ACC112 (cell line): Measurements from ENCODE around the gene UFC1.

ENCODE experiments used
- H2AFZ ChIP-seq: fragments of 200-600 bp; sonication (generic); one replicate; pipeline ENCODE4 v1.6.0; 2017; ENCODE audit warnings: antibody characterized with exemption, low read length; ENCODE audit not compliant: unreplicated experiment
- H3K27ac ChIP-seq: fragments of 200-600 bp; sonication (generic); 2 replicates; pipeline ENCODE4 v1.5.1; 2014; ENCODE audit warnings: low read depth, mild to moderate bottlenecking, antibody characterized with exemption, low read length, moderate library complexity
- H3K27me3 ChIP-seq: fragments of 200-600 bp; sonication (generic); 2 replicates; pipeline ENCODE4 v1.6.1; 2014; ENCODE audit warnings: mild to moderate bottlenecking, antibody characterized with exemption, low read length, moderate library complexity, mixed read lengths; ENCODE audit not compliant: insufficient read depth
- H3K36me3 ChIP-seq: fragments of 200-600 bp; sonication (generic); 2 replicates; pipeline ENCODE4 v1.6.1; 2016; ENCODE audit warnings: mild to moderate bottlenecking, antibody characterized with exemption, low read length, moderate library complexity, mixed read lengths; ENCODE audit not compliant: insufficient read depth
- H3K4me1 ChIP-seq: fragments of 200-600 bp; sonication (generic); one replicate; pipeline ENCODE4 v1.6.1; 2016; ENCODE audit warnings: low read length, mixed read lengths; ENCODE audit not compliant: insufficient read depth, unreplicated experiment, control insufficient read depth
- H3K4me3 ChIP-seq: fragments of 200-600 bp; sonication (generic); 2 replicates; pipeline ENCODE4 v1.5.1; 2014; ENCODE audit warnings: mild to moderate bottlenecking, low read depth, low read length
- H3K79me2 ChIP-seq: fragments of 200-600 bp; sonication (generic); one replicate; pipeline ENCODE4 v1.6.0; 2016; ENCODE audit warnings: low read length; ENCODE audit not compliant: control insufficient read depth, unreplicated experiment, insufficient read depth

The UFC1 gene

DNA sequence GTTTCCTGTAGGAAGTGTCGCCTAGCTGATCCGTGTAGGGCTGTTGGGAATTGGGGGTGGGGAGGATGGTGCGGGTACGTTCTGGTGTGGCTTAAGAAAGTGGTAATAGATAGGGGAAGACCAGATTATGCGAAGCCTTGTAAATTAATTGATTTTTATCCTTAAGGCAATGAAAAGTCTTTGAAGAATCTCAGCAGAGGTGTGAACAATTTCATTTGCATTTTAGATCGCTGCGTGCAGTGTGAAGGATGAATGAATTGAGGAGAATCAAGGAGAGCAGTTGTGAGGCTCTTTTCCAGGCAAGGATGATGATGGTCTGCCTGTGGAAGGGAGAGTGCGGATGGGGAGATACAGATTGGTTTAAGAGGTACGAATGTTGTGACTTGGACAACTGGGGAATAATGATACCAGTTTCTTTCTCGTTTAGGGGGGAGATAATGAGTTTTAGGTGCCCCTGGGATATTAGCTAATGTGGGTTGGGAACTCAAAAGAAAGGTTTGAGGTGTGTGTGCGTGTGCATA lies 20.5 kb upstream of the UFC1 start:
- Histone ChIP-seq H3K27me3 (no peaks in the 10 kb centered on the region), H3K27ac (peak overlapping the region; percentile 89), H3K4me3 (peak overlapping the region; percentile 92), H3K4me1 (peaks cover 14% of the 10 kb centered on the region), H3K36me3 (peaks cover 9% of the 10 kb centered on the region), H3K79me2 (peaks cover 55% of the 10 kb centered on the region), H2AFZ (peak overlapping the region; percentile 72)

DNA sequence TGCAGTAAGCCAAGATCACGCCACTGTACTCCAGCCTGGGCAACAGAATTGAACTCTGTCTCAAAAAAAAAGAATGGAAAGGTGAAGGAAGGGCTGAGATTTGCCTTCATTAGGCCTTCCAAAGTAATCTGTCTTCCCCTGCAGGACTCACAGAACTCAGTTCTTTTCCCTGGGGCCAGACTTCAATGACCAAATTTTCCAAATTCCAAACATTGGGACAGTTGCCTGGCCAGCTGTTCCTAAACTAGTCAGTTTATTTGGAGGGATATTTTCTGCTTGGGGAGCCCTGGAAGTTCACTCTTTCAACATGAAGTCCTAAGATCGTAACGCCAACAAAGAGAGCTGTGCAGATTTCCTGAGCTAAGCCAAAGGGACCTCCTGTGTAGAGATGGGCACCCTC lies 15.9 kb upstream of the UFC1 start:
- Histone ChIP-seq H3K27ac (no peak overlapping the region), H3K79me2 (peaks cover 19% of the 10 kb centered on the region), H3K4me3 (no peak overlapping the region), H2AFZ (no peak overlapping the region), H3K36me3 (no peaks in the 10 kb centered on the region), H3K4me1 (no peaks in the 10 kb centered on the region), H3K27me3 (no peaks in the 10 kb centered on the region)

- Histone ChIP-seq H3K36me3 (no peaks in the 10 kb centered on the region), H3K4me1 (no peaks in the 10 kb centered on the region), H3K27me3 (no peaks in the 10 kb centered on the region), H3K27ac (no peak overlapping the region), H2AFZ (no peak overlapping the region), H3K4me3 (no peak overlapping the region), H3K79me2 (peaks cover 16% of the 10 kb centered on the region)
Observed at GRCh38 chr1:161138431-161138830, 15.3 kb upstream of the UFC1 start.

DNA sequence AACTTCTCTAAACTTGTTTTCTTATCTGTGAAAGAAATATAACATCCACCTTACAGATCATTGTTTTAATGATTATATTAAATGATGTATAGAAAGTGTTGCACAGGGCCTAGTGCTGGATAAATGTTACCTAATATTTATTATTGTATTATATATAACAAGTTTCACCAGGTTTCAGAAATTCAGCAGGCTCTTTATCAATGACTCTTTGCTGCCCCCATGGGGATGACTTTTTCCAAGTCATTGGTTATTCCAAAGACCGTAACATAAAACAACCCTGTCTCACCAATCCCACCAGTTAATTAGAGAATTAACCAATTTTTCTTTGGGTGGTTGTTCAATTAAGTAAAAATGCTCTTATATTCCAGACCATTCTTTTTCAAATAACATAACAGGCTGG lies 14.0 kb upstream of the UFC1 start:
- H2AFZ ChIP-seq = no peak overlapping the region
- peaks cover 5% of the 10 kb centered on the region for H3K79me2 ChIP-seq
- H3K4me1 ChIP-seq = no peaks in the 10 kb centered on the region
- no peaks in the 10 kb centered on the region for H3K27me3 ChIP-seq
- no peak overlapping the region for H3K4me3 ChIP-seq
- H3K27ac ChIP-seq = no peak overlapping the region
- no peaks in the 10 kb centered on the region for H3K36me3 ChIP-seq

GRCh38 chr1:161140755-161141400 lies 12.9 kb upstream of the UFC1 start:
- no peak overlapping the region for H3K27ac ChIP-seq
- no peak overlapping the region for H2AFZ ChIP-seq
- no peaks in the 10 kb centered on the region for H3K27me3 ChIP-seq
- no peaks in the 10 kb centered on the region for H3K36me3 ChIP-seq
- no peaks in the 10 kb centered on the region for H3K4me1 ChIP-seq
- H3K79me2 ChIP-seq = no peaks in the 10 kb centered on the region
- H3K4me3 ChIP-seq = no peak overlapping the region

DNA sequence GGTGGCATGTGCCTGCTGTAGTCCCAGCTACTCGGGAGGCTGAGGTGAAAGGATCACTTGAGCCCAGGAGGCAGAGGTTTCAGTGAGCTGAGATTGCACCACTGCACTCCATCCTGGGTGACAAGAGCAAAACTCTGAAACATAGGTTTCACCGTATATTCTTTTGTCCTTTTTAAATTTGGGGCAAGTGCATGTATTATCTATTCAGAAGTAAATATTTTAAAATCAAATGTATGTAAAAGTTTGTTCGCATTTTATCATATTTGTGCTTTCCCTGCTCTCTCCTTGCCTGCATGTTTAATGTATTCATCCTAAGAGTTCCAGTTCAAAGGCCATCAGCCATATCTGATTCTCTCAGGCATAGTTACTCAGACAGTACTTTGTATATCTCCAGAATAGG lies 7.9 kb upstream of the UFC1 start:
- no peak overlapping the region for H2AFZ ChIP-seq
- no peaks in the 10 kb centered on the region for H3K4me1 ChIP-seq
- no peak overlapping the region for H3K27ac ChIP-seq
- H3K27me3 ChIP-seq = no peaks in the 10 kb centered on the region
- H3K79me2 ChIP-seq = no peaks in the 10 kb centered on the region
- H3K4me3 ChIP-seq = no peak overlapping the region
- no peaks in the 10 kb centered on the region for H3K36me3 ChIP-seq

DNA sequence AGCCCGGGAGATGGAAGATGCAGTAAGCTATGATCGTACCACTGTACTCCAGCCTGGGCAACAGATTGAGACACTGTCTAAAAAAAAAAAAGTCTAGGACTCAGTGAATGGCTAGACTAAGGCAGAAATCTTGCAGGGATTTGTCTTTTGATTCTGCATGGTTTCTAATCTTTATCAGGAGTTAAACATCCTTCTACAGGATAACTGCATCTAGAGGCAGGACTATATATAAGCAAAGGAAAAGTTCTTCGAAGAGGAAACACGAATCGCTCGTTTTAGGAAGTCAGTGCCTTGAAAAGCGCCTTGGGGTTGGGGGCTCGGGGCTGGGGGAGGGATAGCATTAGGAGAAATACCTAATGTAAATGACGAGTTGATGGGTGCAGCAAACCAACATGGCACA lies 602 bp upstream of the UFC1 start:
- Histone ChIP-seq H3K4me1 (peaks cover 8% of the 10 kb centered on the region), H3K79me2 (peaks cover 6% of the 10 kb centered on the region), H2AFZ (peak overlapping the region; percentile 40), H3K27ac (peak overlapping the region; percentile 85; the same call in 1 of the 2 replicates), H3K27me3 (no peaks in the 10 kb centered on the region), H3K4me3 (peak overlapping the region; percentile 77), H3K36me3 (no peaks in the 10 kb centered on the region)

- no peaks in the 10 kb centered on the region for H3K27me3 ChIP-seq
- H3K36me3 ChIP-seq = peaks cover 6% of the 10 kb centered on the region; the same call in 1 of the 2 replicates
- no peak overlapping the region for H2AFZ ChIP-seq
- H3K27ac ChIP-seq = no peak overlapping the region
- H3K4me1 ChIP-seq = peaks cover 23% of the 10 kb centered on the region
- no peak overlapping the region for H3K4me3 ChIP-seq
- peaks cover 21% of the 10 kb centered on the region for H3K79me2 ChIP-seq
Observed at GRCh38 chr1:161157867-161158266, 4.1 kb downstream of the UFC1 start.

DNA sequence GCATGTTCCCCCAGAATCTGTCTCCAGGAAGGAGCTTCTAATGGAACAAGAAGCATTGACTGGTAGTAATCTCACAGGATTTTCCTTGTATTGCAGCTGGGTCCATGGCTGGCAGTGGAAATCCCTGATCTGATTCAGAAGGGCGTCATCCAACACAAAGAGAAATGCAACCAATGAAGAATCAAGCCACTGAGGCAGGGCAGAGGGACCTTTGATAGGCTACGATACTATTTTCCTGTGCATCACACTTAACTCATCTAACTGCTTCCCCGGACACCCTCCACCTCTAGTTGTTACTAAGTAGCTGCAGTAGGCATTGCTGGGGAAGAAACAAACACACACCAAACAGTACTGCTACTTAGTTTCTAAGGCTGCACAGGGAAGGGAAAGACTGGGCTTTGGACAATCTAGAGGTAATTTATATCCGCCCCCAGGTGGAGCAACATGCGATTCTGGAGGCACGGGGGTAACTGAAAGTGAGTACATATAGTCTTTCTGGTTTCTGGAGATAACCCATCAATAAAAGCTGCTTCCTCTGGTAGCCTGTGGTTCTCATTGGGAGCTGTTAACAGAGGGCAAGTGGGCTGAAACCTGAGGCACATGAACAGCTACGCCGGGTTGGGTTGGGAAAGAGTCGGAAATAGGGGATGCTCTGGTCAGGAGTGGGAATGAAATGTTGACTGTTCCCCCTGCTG lies 4.7 kb downstream of the UFC1 start:
- Histone ChIP-seq H2AFZ (peak overlapping the region; percentile 92), H3K4me1 (peaks cover 20% of the 10 kb centered on the region), H3K36me3 (peaks cover 6% of the 10 kb centered on the region; the same call in 1 of the 2 replicates), H3K79me2 (peaks cover 21% of the 10 kb centered on the region), H3K27ac (peak overlapping the region; percentile 37; the same call in 1 of the 2 replicates), H3K27me3 (no peaks in the 10 kb centered on the region), H3K4me3 (peak overlapping the region; percentile 87)

GRCh38 chr1:161159087-161159912 lies 5.5 kb downstream of the UFC1 start, which contains the start of gene USP21:
USP21 (plus strand) TSS chr1:161159500; CDS start chr1:161160641, 1,141 bp downstream.
- Histone ChIP-seq H3K27me3 (no peaks in the 10 kb centered on the region), H3K27ac (peak within 1 kb of the TSS; percentile 43; the same call in 1 of the 2 replicates), H3K79me2 (peaks cover 21% of the 10 kb centered on the region), H3K4me3 (peak within 1 kb of the TSS; percentile 87), H3K4me1 (peaks cover 20% of the 10 kb centered on the region), H3K36me3 (peaks cover 9% of the 10 kb centered on the region; the same call in 1 of the 2 replicates), H2AFZ (peak within 1 kb of the TSS; percentile 92)
